H1 (cell line): ENCODE data around the gene PARS2. TPM values are rescaled to one million over a fixed set of nuclear protein-coding genes. Genes with fewer than 3 reads are reported as not detected.

Experiments used
- CTCF ChIA-PET: fragments of 300-600 bp; sonication (Branson Sonifier 250); formaldehyde crosslinking; loops from one replicate; lab custom pipeline; 2021; ENCODE audit not compliant: partially characterized antibody; lab: Charles Lee
- POLR2A ChIA-PET: fragments of 300-600 bp; sonication (Branson Sonifier 250); formaldehyde crosslinking; loops from one replicate; lab custom pipeline; 2021; ENCODE audit warnings: inconsistent platforms; ENCODE audit not compliant: partially characterized antibody; lab: Charles Lee
- DNase-seq, 2 experiments: peaks; one replicate each; pipeline versions ENCODE4 v3.0.0 to v3.0.0-alpha.2; 2010 to 2022; ENCODE audit warnings: low spot score in 2 of 2, low read depth in 1 of 2, mixed read lengths in 1 of 2
- FAIRE-seq: peaks from 2 replicates; lab custom pipeline; 2011; peaks lifted over from hg19 to GRCh38; lab: Jason Lieb, UNC
- H2AFZ ChIP-seq: 2 replicates; pipeline ENCODE4 v1.8.1; 2012; ENCODE audit warnings: low read length, inconsistent platforms
- H2AK5ac ChIP-seq: 2 replicates; pipeline ENCODE4 v1.6.1; 2013; ENCODE audit warnings: low read depth, low read length
- H2BK120ac ChIP-seq: replicated peaks from 2 replicates; pipeline ENCODE3; 2013; ENCODE audit warnings: low read depth, low read length, inconsistent platforms
- H2BK12ac ChIP-seq: 2 replicates; pipeline ENCODE4 v1.6.1; 2013; ENCODE audit warnings: low read depth, low read length
- H2BK15ac ChIP-seq: 2 replicates; pipeline ENCODE4 v1.6.1; 2013; ENCODE audit warnings: low read length
- H2BK20ac ChIP-seq: 2 replicates; pipeline ENCODE4 v1.6.1; 2013; ENCODE audit warnings: low read length
- H2BK5ac ChIP-seq: 2 replicates; pipeline ENCODE4 v1.6.1; 2013; ENCODE audit warnings: low read depth, low read length
- H3K14ac ChIP-seq: 2 replicates; pipeline ENCODE4 v1.6.1; 2013; ENCODE audit warnings: inconsistent platforms; ENCODE audit not compliant: insufficient read length
- H3K18ac ChIP-seq: 2 replicates; pipeline ENCODE4 v1.6.1; 2013; ENCODE audit warnings: low read length; ENCODE audit errors: extremely low read depth
- H3K23ac ChIP-seq: 2 replicates; pipeline ENCODE4 v1.6.1; 2013; ENCODE audit warnings: inconsistent platforms; ENCODE audit not compliant: insufficient read length
- H3K23me2 ChIP-seq: 2 replicates; pipeline ENCODE4 v1.6.1; 2013; ENCODE audit warnings: low read depth, low read length
- H3K27ac ChIP-seq: 2 replicates; pipeline ENCODE4 v1.6.1; 2011; ENCODE audit warnings: low read depth, low read length, inconsistent platforms
- H3K27me3 ChIP-seq, 4 experiments: replicated peaks in 1 of 4; 1 replicate in 1 of 4; 2 replicates in 3 of 4; pipeline versions ENCODE4 v1.6.1 to v1.8.1; 2011 to 2013; ENCODE audit warnings: low read length in 3 of 4, mild to moderate bottlenecking in 3 of 4, inconsistent platforms in 2 of 4, mixed read lengths in 2 of 4, moderate library complexity in 1 of 4; ENCODE audit not compliant: control insufficient read depth in 3 of 4, insufficient read depth in 3 of 4; ENCODE audit errors: extremely low read depth in 1 of 4
- H3K36me3 ChIP-seq, 4 experiments: 2 replicates each; pipeline versions ENCODE4 v1.6.1 to v1.8.1; 2011 to 2013; ENCODE audit warnings: mild to moderate bottlenecking in 4 of 4, low read length in 3 of 4, moderate library complexity in 2 of 4, control low read depth in 1 of 4, inconsistent platforms in 1 of 4; ENCODE audit not compliant: insufficient read depth in 4 of 4, control insufficient read depth in 2 of 4
- H3K4ac ChIP-seq: replicated peaks from 2 replicates; pipeline ENCODE3; 2013; ENCODE audit warnings: low read length, low read depth, mixed read lengths, inconsistent platforms; ENCODE audit not compliant: insufficient read length
- H3K4me1 ChIP-seq, 4 experiments: replicated peaks in 1 of 4; 1 replicate in 1 of 4; 2 replicates in 3 of 4; pipeline versions ENCODE4 v1.6.1 to v1.8.1; 2011 to 2013; ENCODE audit warnings: low read length in 3 of 4, inconsistent platforms in 2 of 4, mixed read lengths in 1 of 4; ENCODE audit not compliant: insufficient read depth in 4 of 4, control insufficient read depth in 3 of 4
- H3K4me2 ChIP-seq, 2 experiments: 2 replicates each; pipeline versions ENCODE4 v1.6.1 to v1.8.1; 2011 to 2013; ENCODE audit warnings: low read depth in 2 of 2, low read length in 2 of 2, control low read depth in 1 of 2, inconsistent platforms in 1 of 2, mild to moderate bottlenecking in 1 of 2; ENCODE audit not compliant: insufficient read depth in 1 of 2
- H3K4me3 ChIP-seq, 4 experiments: fragments of 200-600, 300-600 bp in 1 of 4; sonication (generic), shearing (Covaris generic), sonication (Bioruptor Twin) in 1 of 4; 2 replicates each; pipeline versions ENCODE4 v1.5.1 to v1.8.1; 2011 to 2016; ENCODE audit warnings: low read length in 4 of 4, low read depth in 3 of 4, control low read depth in 2 of 4, inconsistent platforms in 2 of 4, mild to moderate bottlenecking in 2 of 4, mixed read lengths in 1 of 4, moderate library complexity in 1 of 4; ENCODE audit not compliant: insufficient read depth in 2 of 4; ENCODE audit errors: extremely low read depth in 1 of 4
- H3K56ac ChIP-seq: replicated peaks from 2 replicates; pipeline ENCODE3; 2013; ENCODE audit warnings: low read depth, mild to moderate bottlenecking, mixed read lengths, low read length, inconsistent platforms; ENCODE audit not compliant: insufficient read length
- H3K79me1 ChIP-seq: 2 replicates; pipeline ENCODE4 v1.6.1; 2013; ENCODE audit warnings: low read depth, low read length, control low read depth
- H3K79me2 ChIP-seq, 2 experiments: 2 replicates each; pipeline versions ENCODE4 v1.6.1 to v1.8.1; 2012 to 2013; ENCODE audit warnings: low read length in 2 of 2, mild to moderate bottlenecking in 2 of 2, inconsistent platforms in 1 of 2; ENCODE audit not compliant: insufficient read depth in 2 of 2, control insufficient read depth in 1 of 2
- H3K9ac ChIP-seq, 4 experiments: replicated peaks in 1 of 4; 1 replicate in 1 of 4; 2 replicates in 3 of 4; pipeline versions ENCODE4 v1.6.1 to v1.8.1; 2011 to 2013; ENCODE audit warnings: low read depth in 3 of 4, low read length in 3 of 4, control low read depth in 2 of 4, mild to moderate bottlenecking in 2 of 4, moderate library complexity in 2 of 4, inconsistent platforms in 1 of 4; ENCODE audit errors: extremely low read depth in 1 of 4
- H3K9me3 ChIP-seq, 2 experiments: 2 replicates each; pipeline versions ENCODE4 v1.6.1 to v1.8.1; 2012 to 2013; ENCODE audit warnings: mild to moderate bottlenecking in 2 of 2, moderate library complexity in 2 of 2, control low read depth in 1 of 2, inconsistent platforms in 1 of 2, low read depth in 1 of 2, low read length in 1 of 2, mixed read lengths in 1 of 2; ENCODE audit not compliant: insufficient read depth in 2 of 2
- H4K20me1 ChIP-seq, 2 experiments: replicated peaks in 1 of 2; 2 replicates each; pipeline versions ENCODE3 to v1.8.1; 2011 to 2013; ENCODE audit warnings: inconsistent platforms in 2 of 2, low read length in 2 of 2, mild to moderate bottlenecking in 1 of 2; ENCODE audit not compliant: insufficient read depth in 2 of 2, control insufficient read depth in 1 of 2
- H4K5ac ChIP-seq: 2 replicates; pipeline ENCODE4 v1.6.1; 2013; ENCODE audit warnings: low read length, low read depth, mixed read lengths, inconsistent platforms; ENCODE audit not compliant: insufficient read length
- H4K8ac ChIP-seq: 2 replicates; pipeline ENCODE4 v1.8.0; 2013; ENCODE audit warnings: mild to moderate bottlenecking, moderate library complexity, low read length, inconsistent platforms; ENCODE audit not compliant: insufficient read depth; ENCODE audit errors: extremely low read depth
- H4K91ac ChIP-seq: replicated peaks from 2 replicates; pipeline ENCODE3; 2013; ENCODE audit warnings: low read length, mixed read lengths, inconsistent platforms; ENCODE audit not compliant: insufficient read length
- ASH2L ChIP-seq: fragments of 200-600, 300-600 bp; sonication (generic); IDR thresholded peaks from one replicate; pipeline ENCODE4 v1.7.1; 2017; ENCODE audit warnings: low read length
- ATF2 ChIP-seq: IDR thresholded peaks from 2 replicates; pipeline ENCODE4 v1.6.1; 2012; ENCODE audit warnings: low read length, inconsistent platforms
- BCL11A ChIP-seq, 2 experiments: IDR thresholded peaks; one replicate each; pipeline ENCODE4 v1.6.1; 2011; ENCODE audit warnings: low read depth in 2 of 2, low read length in 2 of 2, mild to moderate bottlenecking in 2 of 2
- BRCA1 ChIP-seq: IDR thresholded peaks from 2 replicates; pipeline ENCODE4 v1.6.1; 2012; ENCODE audit warnings: low read depth, low read length, improper control_type of control experiment
- CBX5 ChIP-seq: fragments of 300-800, 300-1000 bp; sonication (generic); IDR thresholded peaks from 2 replicates; pipeline ENCODE4 v1.7.1; 2016; ENCODE audit warnings: antibody characterized with exemption, low read length, low read depth
- GABPA ChIP-seq: IDR thresholded peaks from 2 replicates; pipeline ENCODE4 v1.6.1; 2011; ENCODE audit warnings: mild to moderate bottlenecking, low read length, moderate library complexity, borderline replicate concordance; ENCODE audit not compliant: insufficient read depth
- KDM1A ChIP-seq: fragments of 200-600, 300-600 bp; sonication (generic); IDR thresholded peaks from 2 replicates; pipeline ENCODE4 v1.7.1; 2016; ENCODE audit warnings: mild to moderate bottlenecking, low read length, borderline replicate concordance
- MAFK ChIP-seq: IDR thresholded peaks from 2 replicates; pipeline ENCODE4 v1.6.1; 2012; ENCODE audit warnings: low read depth, mild to moderate bottlenecking, improper control_type of control experiment, low read length
- RFX5 ChIP-seq: IDR thresholded peaks from 2 replicates; pipeline ENCODE4 v1.6.1; 2011; ENCODE audit warnings: low read depth, low read length, improper control_type of control experiment, borderline replicate concordance
- RXRA ChIP-seq: IDR thresholded peaks from 2 replicates; pipeline ENCODE4 v1.6.1; 2011; ENCODE audit warnings: low read depth, mild to moderate bottlenecking, low read length, moderate library complexity; ENCODE audit not compliant: insufficient read depth
- SIX5 ChIP-seq: IDR thresholded peaks from 2 replicates; pipeline ENCODE4 v1.6.1; 2011; ENCODE audit warnings: mild to moderate bottlenecking, low read depth, low read length
- WGBS, 2 experiments: shearing (Covaris generic) in 1 of 2; methylation state at CpG; one replicate each; pipeline versions ENCODE4 v1.1.6 to v1.1.7; 2013 to 2015; ENCODE audit warnings: low lambda C conversion rate in 2 of 2, mixed read lengths in 2 of 2, inconsistent platforms in 1 of 2, low coverage in 1 of 2, missing lambda C conversion rate in 1 of 2; ENCODE audit not compliant: insufficient replicate concordance in 2 of 2, insufficient coverage in 1 of 2, insufficient read length in 1 of 2; ENCODE audit errors: extremely low coverage in 1 of 2, missing lambda C conversion rate in 1 of 2; 5-methylcytosine and 5-hydroxymethylcytosine counted together
- polyA plus RNA-seq, 7 experiments: library from polyadenylated mRNA; depleted of rRNA in 3 of 7; stranded (reverse) in 5 of 7; unstranded in 2 of 7; fragments of >200 nt in 5 of 7; fragments of 200-250 nt in 2 of 7; gene quantifications; 1 replicate in 5 of 7; 2 replicates in 1 of 7; 4 replicates in 1 of 7; pipeline versions ENCODE4 v1.2.1 to v1.2.3, GENCODE V29; 2011 to 2013; ENCODE audit warnings: missing spikeins in 2 of 7, mixed read lengths in 2 of 7
- total RNA-seq: library from RNA; stranded (reverse); fragmentation: NEBNext Ultra II Directional; extraction: Animal tissue kit (Norgen Biotek cat#: 25700); gene quantifications from 2 replicates; pipeline ENCODE4 v1.2.1, GENCODE V29; 2021

The PARS2 gene
- total and polyA plus RNA-seq, 2 of the 8 experiments (the other 6 are each of a cell fraction or from before 2014, with no cell fraction given), result 8.9 to 10.0 TPM

GRCh38 chr1:54754045-54754444, 10.3 kb downstream of the PARS2 start:
- Histone ChIP-seq H3K4ac (no peak overlapping the region), H4K8ac (no peak overlapping the region; the same call in 1 of the 2 replicates), H3K79me1 (no peaks in the 10 kb centered on the region), H4K5ac (no peak overlapping the region), H4K20me1 (peaks cover 0 to 1% of the 10 kb centered on the region in 2 experiments), H3K36me3 (peaks cover 4 to 15% (median 7%) of the 10 kb centered on the region in 4 experiments; a peak in 6 of 8 replicates), H3K4me1 (peaks cover 0 to 5% (median 2%) of the 10 kb centered on the region in 4 experiments; a peak in 4 of 7 replicates), H2BK12ac (no peak overlapping the region), H3K23me2 (no peaks in the 10 kb centered on the region), H3K27ac (no peak overlapping the region), H3K23ac (no peak overlapping the region), H3K9ac (no peak overlapping the region), H3K14ac (no peak overlapping the region), H2BK20ac (no peak overlapping the region), H3K27me3 (no peaks in the 10 kb centered on the region), H4K91ac (no peak overlapping the region), H2AK5ac (no peak overlapping the region), H2AFZ (no peak overlapping the region), H3K18ac (no peak overlapping the region), H3K56ac (no peak overlapping the region), H2BK5ac (no peak overlapping the region), H3K79me2 (no peaks in the 10 kb centered on the region), H3K4me3 (no peak overlapping the region), H2BK15ac (no peak overlapping the region), H3K4me2 (no peak overlapping the region), H2BK120ac (no peak overlapping the region), H3K9me3 (no peaks in the 10 kb centered on the region)
- WGBS, 2 experiments, result 91% methylated on average over 16 of the region's 22 CpGs; no CpG with 5 or more reads in 1 of the 2 experiments
- ChIA-PET CTCF (interaction anchor here (0.6 kb wide), 1 partner anchor 35 kb away, joined by 4 read pairs; no protein-coding TSS in a partner anchor), POLR2A (interaction anchor here (1.0 to 1.6 kb wide), 2 partner anchors 15 to 34 kb away, joined by 3 to 7 read pairs; no protein-coding TSS in a partner anchor)
- DNase-seq (no peak), FAIRE-seq (no peak)
- TF ChIP-seq BRCA1 (no peak), ASH2L (no peak), RFX5 (no peak), ATF2 (no peak), SIX5 (no peak), GABPA (no peak), CBX5 (no peak), KDM1A (no peak), BCL11A (IDR thresholded peaks at IDR 0.05; ENCODE audit: low read depth in 2 of 2, low read length in 2 of 2) (no peak), MAFK (no peak), RXRA (no peak)
